Measurements from ENCODE around the gene ZEB1. TPM values are rescaled to one million over a fixed set of nuclear protein-coding genes. Genes with fewer than 3 reads are reported as not detected.

ZEB1 gene
- total and polyA plus RNA-seq, 2 donors (not counting 1 experiment from before 2014, with no cell fraction given) = 73.7 to 221 TPM

- Histone ChIP-seq H3K27me3 (ENCODE audit: control insufficient read depth, insufficient read depth, low read length) (no peaks in the 10 kb centered on the region), H3K27ac (ENCODE audit: insufficient read depth, low read length) (no peak overlapping the region), H3K79me2 (ENCODE audit: control insufficient read depth, insufficient read depth, low read length) (peaks cover 97% of the 10 kb centered on the region), H3K4me3 (replicated peaks in 1 of 4; ENCODE audit: control extremely low read depth in 1 of 4, insufficient read depth in 1 of 4, low read depth in 3 of 4, low read length in 4 of 4) (no peak overlapping the region), H3K4me1 (ENCODE audit: control insufficient read depth, extremely low read depth, insufficient read depth, low read length) (peaks cover 5% of the 10 kb centered on the region), H2AFZ (ENCODE audit: low read length) (no peak overlapping the region), H3K36me3 (ENCODE audit: control insufficient read depth, insufficient read depth, low read length) (no peaks in the 10 kb centered on the region), H3K9ac (ENCODE audit: insufficient read depth, low read length) (no peak overlapping the region), H3K9me3 (ENCODE audit: control insufficient read depth, insufficient read depth, low read depth, low read length) (no peaks in the 10 kb centered on the region), H4K20me1 (ENCODE audit: control insufficient read depth, extremely low read depth, insufficient read depth, low read length) (peaks cover 7% of the 10 kb centered on the region), H3K4me2 (ENCODE audit: extremely low read depth, insufficient read depth, low read length) (no peak overlapping the region)
- TF ChIP-seq CTCF (conservative IDR thresholded peaks at IDR 0.05 in 1 of 2, IDR thresholded peaks at IDR 0.05 in 1 of 2; ENCODE audit: low read depth in 1 of 2, low read length in 2 of 2) (no peak), EZH2 (IDR thresholded peaks at IDR 0.05; ENCODE audit: low read length, missing control alignments) (no peak)
- DNase-seq (ENCODE audit: low read depth in 2 of 2) = no peak
Observed at GRCh38 chr10:31345886-31346285, 26.9 kb downstream of the ZEB1 start.

GRCh38 chr10:31346953-31347352 is 27.9 kb downstream of the ZEB1 start:
- no peak overlapping the region for H3K4me3 ChIP-seq (replicated peaks in 1 of 4; ENCODE audit: control extremely low read depth in 1 of 4, insufficient read depth in 1 of 4, low read depth in 3 of 4, low read length in 4 of 4)
- peaks cover 97% of the 10 kb centered on the region for H3K79me2 ChIP-seq (ENCODE audit: control insufficient read depth, insufficient read depth, low read length)
- no peak overlapping the region for H2AFZ ChIP-seq (ENCODE audit: low read length)
- no peak overlapping the region for H3K27ac ChIP-seq (ENCODE audit: insufficient read depth, low read length)
- H3K36me3 ChIP-seq (ENCODE audit: control insufficient read depth, insufficient read depth, low read length) = no peaks in the 10 kb centered on the region
- peaks cover 5% of the 10 kb centered on the region for H3K4me1 ChIP-seq (ENCODE audit: control insufficient read depth, extremely low read depth, insufficient read depth, low read length)
- no peaks in the 10 kb centered on the region for H3K9me3 ChIP-seq (ENCODE audit: control insufficient read depth, insufficient read depth, low read depth, low read length)
- no peak for DNase-seq (ENCODE audit: low read depth in 2 of 2)
- no peaks in the 10 kb centered on the region for H3K27me3 ChIP-seq (ENCODE audit: control insufficient read depth, insufficient read depth, low read length)
- peaks cover 8% of the 10 kb centered on the region for H4K20me1 ChIP-seq (ENCODE audit: control insufficient read depth, extremely low read depth, insufficient read depth, low read length)
- TF ChIP-seq CTCF (conservative IDR thresholded peaks at IDR 0.05 in 1 of 2, IDR thresholded peaks at IDR 0.05 in 1 of 2; ENCODE audit: low read depth in 1 of 2, low read length in 2 of 2) (no peak), EZH2 (IDR thresholded peaks at IDR 0.05; ENCODE audit: low read length, missing control alignments) (no peak)
- no peak overlapping the region for H3K4me2 ChIP-seq (ENCODE audit: extremely low read depth, insufficient read depth, low read length)
- no peak overlapping the region for H3K9ac ChIP-seq (ENCODE audit: insufficient read depth, low read length)

- Histone ChIP-seq H3K9me3 (ENCODE audit: control insufficient read depth, insufficient read depth, low read depth, low read length) (no peaks in the 10 kb centered on the region), H3K27ac (ENCODE audit: insufficient read depth, low read length) (no peak overlapping the region), H2AFZ (ENCODE audit: low read length) (no peak overlapping the region), H3K36me3 (ENCODE audit: control insufficient read depth, insufficient read depth, low read length) (no peaks in the 10 kb centered on the region), H3K27me3 (ENCODE audit: control insufficient read depth, insufficient read depth, low read length) (no peaks in the 10 kb centered on the region), H3K79me2 (ENCODE audit: control insufficient read depth, insufficient read depth, low read length) (peaks cover 97% of the 10 kb centered on the region), H4K20me1 (ENCODE audit: control insufficient read depth, extremely low read depth, insufficient read depth, low read length) (peaks cover 8% of the 10 kb centered on the region), H3K9ac (ENCODE audit: insufficient read depth, low read length) (no peak overlapping the region), H3K4me3 (replicated peaks in 1 of 4; ENCODE audit: control extremely low read depth in 1 of 4, insufficient read depth in 1 of 4, low read depth in 3 of 4, low read length in 4 of 4) (no peak overlapping the region), H3K4me1 (ENCODE audit: control insufficient read depth, extremely low read depth, insufficient read depth, low read length) (peaks cover 5% of the 10 kb centered on the region), H3K4me2 (ENCODE audit: extremely low read depth, insufficient read depth, low read length) (no peak overlapping the region)
- TF ChIP-seq EZH2 (IDR thresholded peaks at IDR 0.05; ENCODE audit: low read length, missing control alignments) (no peak), CTCF (conservative IDR thresholded peaks at IDR 0.05 in 1 of 2, IDR thresholded peaks at IDR 0.05 in 1 of 2; ENCODE audit: low read depth in 1 of 2, low read length in 2 of 2) (no peak)
- DNase-seq (ENCODE audit: low read depth in 2 of 2) = no peak
Observed at GRCh38 chr10:31347705-31348104, 28.7 kb downstream of the ZEB1 start.

Data from fibroblast of lung (primary cell).